ENCODE measurements around the gene RABGAP1L. TPM values are rescaled to one million over a fixed set of nuclear protein-coding genes. Genes with fewer than 3 reads are reported as not detected.

RABGAP1L gene
- polyA plus RNA-seq, 3 donors, result 35.2 to 75.3 (median 63.3) TPM

GRCh38 chr1:174786760-174787159 is 627.4 kb downstream of the RABGAP1L start:
- H3K9ac ChIP-seq (ENCODE audit: insufficient read depth, low read length, poor library complexity, severe bottlenecking), result no peak overlapping the region
- peaks cover 0 to 6% (median 2%) of the 10 kb centered on the region in 7 donors for H3K9me3 Mint-ChIP-seq
- intact Hi-C loops (cut with micrococcal nuclease), result no loop called here
- H3K79me2 ChIP-seq (ENCODE audit: insufficient read depth, low read length), result no peaks in the 10 kb centered on the region
- no peak overlapping the region for H3K4me3 Mint-ChIP-seq
- H2AFZ ChIP-seq (ENCODE audit: insufficient read depth, low read depth, low read length, poor library complexity, severe bottlenecking), result no peak overlapping the region
- H3K36me3 Mint-ChIP-seq, result no peaks in the 10 kb centered on the region
- 84% methylated on average over 3 of the region's 4 CpGs for WGBS (ENCODE audit: insufficient coverage)
- peaks cover 0 to 7% of the 10 kb centered on the region in 2 donors for H3K9me3 ChIP-seq (replicated peaks in 1 of 2; ENCODE audit: control insufficient read depth in 1 of 2, insufficient read depth in 1 of 2, low read length in 2 of 2)
- H3K4me3 ChIP-seq (replicated peaks in 1 of 3; ENCODE audit: low read depth in 2 of 3, low read length in 3 of 3), result no peak overlapping the region
- H4K20me1 ChIP-seq (ENCODE audit: insufficient read depth, low read length), result no peaks in the 10 kb centered on the region
- TF ChIP-seq CTCF (IDR thresholded peaks at IDR 0.05), result no peak
- no peak overlapping the region for H3K27ac Mint-ChIP-seq
- no peak for DNase-seq
- H3K27me3 ChIP-seq (ENCODE audit: control insufficient read depth in 2 of 2, insufficient read depth in 2 of 2, low read length in 2 of 2), result no peaks in the 10 kb centered on the region
- peaks cover 16 to 18% of the 10 kb centered on the region in 2 donors for H3K4me1 ChIP-seq (ENCODE audit: control insufficient read depth in 1 of 2, insufficient read depth in 2 of 2, low read length in 2 of 2)
- peaks cover 21% of the 10 kb centered on the region for H3K4me1 Mint-ChIP-seq
- no peak overlapping the region for H3K27ac ChIP-seq (ENCODE audit: low read depth in 1 of 2, low read length in 2 of 2)
- H3K27me3 Mint-ChIP-seq (ENCODE audit: low read depth in 3 of 3), result peaks cover 0 to 2% (median 0%) of the 10 kb centered on the region in 3 donors
- H3K4me2 ChIP-seq (replicated peaks; ENCODE audit: extremely low read depth, low read length, poor library complexity, severe bottlenecking), result no peak overlapping the region
- no peaks in the 10 kb centered on the region for H3K36me3 ChIP-seq (replicated peaks in 1 of 2; ENCODE audit: control insufficient read depth in 1 of 2, insufficient read depth in 2 of 2, low read length in 2 of 2)

- Mint-ChIP-seq H3K27ac (peak overlapping the region in 1 of 7 donors; percentile 46), H3K4me3 (no peak overlapping the region), H3K4me1 (peaks cover 26% of the 10 kb centered on the region), H3K27me3 (ENCODE audit: low read depth in 3 of 3) (peaks cover 0 to 2% (median 0%) of the 10 kb centered on the region in 3 donors), H3K9me3 (no peaks in the 10 kb centered on the region), H3K36me3 (no peaks in the 10 kb centered on the region)
- H3K4me1 ChIP-seq (ENCODE audit: control insufficient read depth in 1 of 2, insufficient read depth in 2 of 2, low read length in 2 of 2), result peaks cover 16 to 18% of the 10 kb centered on the region in 2 donors
- DNase-seq, result no peak
- TF ChIP-seq CTCF (IDR thresholded peaks at IDR 0.05), result no peak
- H3K27ac ChIP-seq (ENCODE audit: low read depth in 1 of 2, low read length in 2 of 2), result peak overlapping the region in 1 of 2 donors; percentile 32
- no peak overlapping the region for H2AFZ ChIP-seq (ENCODE audit: insufficient read depth, low read depth, low read length, poor library complexity, severe bottlenecking)
- no peak overlapping the region for H3K4me2 ChIP-seq (replicated peaks; ENCODE audit: extremely low read depth, low read length, poor library complexity, severe bottlenecking)
- H3K36me3 ChIP-seq (replicated peaks in 1 of 2; ENCODE audit: control insufficient read depth in 1 of 2, insufficient read depth in 2 of 2, low read length in 2 of 2), result no peaks in the 10 kb centered on the region
- intact Hi-C loops (cut with micrococcal nuclease), result no loop called here
- H4K20me1 ChIP-seq (ENCODE audit: insufficient read depth, low read length), result no peaks in the 10 kb centered on the region
- WGBS (ENCODE audit: insufficient coverage), result no CpG with 5 or more reads among the region's 1 CpG
- H3K4me3 ChIP-seq (replicated peaks in 1 of 3; ENCODE audit: low read depth in 2 of 3, low read length in 3 of 3), result no peak overlapping the region
- no peaks in the 10 kb centered on the region for H3K9me3 ChIP-seq (replicated peaks in 1 of 2; ENCODE audit: control insufficient read depth in 1 of 2, insufficient read depth in 1 of 2, low read length in 2 of 2)
- no peaks in the 10 kb centered on the region for H3K79me2 ChIP-seq (ENCODE audit: insufficient read depth, low read length)
- no peaks in the 10 kb centered on the region for H3K27me3 ChIP-seq (ENCODE audit: control insufficient read depth in 2 of 2, insufficient read depth in 2 of 2, low read length in 2 of 2)
- no peak overlapping the region for H3K9ac ChIP-seq (ENCODE audit: insufficient read depth, low read length, poor library complexity, severe bottlenecking)
Measured at GRCh38 chr1:174788981-174789380, 629.7 kb downstream of the RABGAP1L start.

Measured in CD14-positive monocyte (primary cell).